A673 (cell line): Measurements from ENCODE around the gene GALNT18. TPM values are rescaled to one million over a fixed set of nuclear protein-coding genes. Genes with fewer than 3 reads are reported as not detected.

Experiments
- BruUV-seq: library from RNA; stranded (reverse); fragments of 400-500 nt; replicated peaks from 2 replicates; lab custom pipeline; 2021; lab: Mats Ljungman, UMichigan
- CTCF ChIA-PET: fragments of 300-600 bp; sonication (Branson Sonifier 250); formaldehyde crosslinking; loops from one replicate; lab custom pipeline; 2022; ENCODE audit warnings: antibody characterized with exemption; lab: Charles Lee
- POLR2A ChIA-PET: fragments of 300-600 bp; sonication (Branson Sonifier 250); formaldehyde crosslinking; loops from one replicate; lab custom pipeline; 2022; ENCODE audit warnings: antibody characterized with exemption; ENCODE audit not compliant: low non-redundant PET; lab: Charles Lee
- DNase-seq: peaks from one replicate; pipeline ENCODE4 v3.0.0-alpha.2; 2015; ENCODE audit warnings: low spot score
- H3K27ac ChIP-seq: fragments of 200-600 bp; sonication (generic); 2 replicates; pipeline ENCODE4 v1.5.1; 2016; ENCODE audit warnings: mixed run types, low read depth, mild to moderate bottlenecking, mixed read lengths, antibody characterized with exemption, low read length; ENCODE audit not compliant: poor library complexity, severe bottlenecking
- H3K27me3 ChIP-seq: fragments of 200-600 bp; sonication (generic); replicated peaks from 2 replicates; pipeline ENCODE4 v1.6.1; 2017; ENCODE audit warnings: mixed run types, low read depth, mild to moderate bottlenecking, mixed read lengths, antibody characterized with exemption, low read length; ENCODE audit not compliant: insufficient read depth, poor library complexity
- H3K36me3 ChIP-seq: fragments of 200-600 bp; sonication (generic); 2 replicates; pipeline ENCODE4 v1.6.1; 2016; ENCODE audit warnings: mixed run types, mild to moderate bottlenecking, mixed read lengths, antibody characterized with exemption, low read length; ENCODE audit not compliant: insufficient read depth, poor library complexity, severe bottlenecking
- H3K4me1 ChIP-seq: fragments of 200-600 bp; sonication (generic); 2 replicates; pipeline ENCODE4 v1.6.1; 2017; ENCODE audit warnings: mixed run types, mild to moderate bottlenecking, mixed read lengths, antibody characterized with exemption, low read length; ENCODE audit not compliant: insufficient read depth, poor library complexity, severe bottlenecking
- H3K4me3 ChIP-seq: fragments of 200-600 bp; sonication (generic); 2 replicates; pipeline ENCODE4 v1.5.1; 2016; ENCODE audit warnings: low read depth, mixed run types, mild to moderate bottlenecking, mixed read lengths, low read length; ENCODE audit not compliant: poor library complexity, severe bottlenecking
- H3K9me3 ChIP-seq: fragments of 200-600 bp; sonication (generic); 2 replicates; pipeline ENCODE4 v1.6.1; 2016; ENCODE audit warnings: mixed run types, low read depth, mild to moderate bottlenecking, mixed read lengths, antibody characterized with exemption, low read length; ENCODE audit not compliant: poor library complexity, severe bottlenecking
- EZH2 ChIP-seq: fragments of 200-600 bp; sonication (generic); IDR thresholded peaks from 2 replicates; pipeline ENCODE4 v1.6.1; 2017; ENCODE audit warnings: borderline replicate concordance, low read depth, mild to moderate bottlenecking, mixed read lengths, antibody characterized with exemption, low read length; ENCODE audit not compliant: poor library complexity, severe bottlenecking
- intact Hi-C: fragments of 100-400 bp; cut with micrococcal nuclease; formaldehyde crosslinking; loops from one replicate; pipeline ENCODE4 v1.10.0; 2022; ENCODE audit not compliant: unreplicated experiment
- total RNA-seq: library from RNA; stranded (reverse); gene quantifications from 2 replicates; pipeline ENCODE4 v1.2.3, GENCODE V29; 2021
- TF ChIP-seq, protein P1 (sequence below): fragments of 300-800, 200-600 bp; sonication (generic); conservative IDR thresholded peaks from 2 replicates; pipeline ENCODE4 v1.5.1; 2017; ENCODE audit warnings: low read depth, mild to moderate bottlenecking, antibody characterized with exemption, low read length, moderate library complexity, mixed read lengths

The GALNT18 gene
- total RNA-seq, 1 experiment from 2014 or later = 0.37 TPM

- Histone ChIP-seq H3K27ac (no peak overlapping the region), H3K27me3 (no peaks in the 10 kb centered on the region), H3K36me3 (no peaks in the 10 kb centered on the region), H3K4me1 (no peaks in the 10 kb centered on the region), H3K4me3 (no peak overlapping the region), H3K9me3 (no peaks in the 10 kb centered on the region)
- no TSS peak for BruUV-seq
- ChIA-PET POLR2A (no interaction called here), CTCF (no interaction called here)
- TF ChIP-seq EZH2 = no peak
- TF ChIP-seq, protein P1, sequence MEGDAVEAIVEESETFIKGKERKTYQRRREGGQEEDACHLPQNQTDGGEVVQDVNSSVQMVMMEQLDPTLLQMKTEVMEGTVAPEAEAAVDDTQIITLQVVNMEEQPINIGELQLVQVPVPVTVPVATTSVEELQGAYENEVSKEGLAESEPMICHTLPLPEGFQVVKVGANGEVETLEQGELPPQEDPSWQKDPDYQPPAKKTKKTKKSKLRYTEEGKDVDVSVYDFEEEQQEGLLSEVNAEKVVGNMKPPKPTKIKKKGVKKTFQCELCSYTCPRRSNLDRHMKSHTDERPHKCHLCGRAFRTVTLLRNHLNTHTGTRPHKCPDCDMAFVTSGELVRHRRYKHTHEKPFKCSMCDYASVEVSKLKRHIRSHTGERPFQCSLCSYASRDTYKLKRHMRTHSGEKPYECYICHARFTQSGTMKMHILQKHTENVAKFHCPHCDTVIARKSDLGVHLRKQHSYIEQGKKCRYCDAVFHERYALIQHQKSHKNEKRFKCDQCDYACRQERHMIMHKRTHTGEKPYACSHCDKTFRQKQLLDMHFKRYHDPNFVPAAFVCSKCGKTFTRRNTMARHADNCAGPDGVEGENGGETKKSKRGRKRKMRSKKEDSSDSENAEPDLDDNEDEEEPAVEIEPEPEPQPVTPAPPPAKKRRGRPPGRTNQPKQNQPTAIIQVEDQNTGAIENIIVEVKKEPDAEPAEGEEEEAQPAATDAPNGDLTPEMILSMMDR = no peak
- DNase-seq = no peak
- intact Hi-C loops = no loop called here
These were observed 185.0 kb downstream of the GALNT18 start for GRCh38 chr11:11436715-11437313.

DNA sequence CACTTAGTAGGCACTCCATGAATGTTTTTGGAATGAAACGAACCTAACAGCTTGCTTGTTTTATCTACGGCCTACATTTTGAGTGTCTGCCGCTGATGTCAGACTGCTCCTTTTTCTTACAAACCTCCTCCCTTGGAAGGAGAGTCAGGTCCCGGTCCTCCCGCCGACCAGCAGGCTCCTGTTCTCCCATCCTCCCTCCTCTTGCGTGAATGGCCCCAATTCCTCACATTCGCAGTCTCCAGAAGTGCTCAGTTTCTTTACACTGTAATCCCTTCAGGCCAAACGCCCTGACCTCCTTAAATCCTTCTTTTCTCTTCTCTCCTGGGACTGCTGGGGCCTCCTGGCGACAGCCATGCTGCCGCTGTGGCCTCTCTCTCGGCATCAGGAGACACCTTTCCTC is 186.2 kb downstream of the GALNT18 start:
- CTCF ChIA-PET = no interaction called here
- Histone ChIP-seq H3K4me3 (no peak overlapping the region), H3K36me3 (no peaks in the 10 kb centered on the region), H3K9me3 (no peaks in the 10 kb centered on the region), H3K4me1 (no peaks in the 10 kb centered on the region), H3K27me3 (no peaks in the 10 kb centered on the region), H3K27ac (no peak overlapping the region)
- TF ChIP-seq, protein P1 = no peak
- no peak for TF ChIP-seq EZH2
- BruUV-seq = no TSS peak
- intact Hi-C loops = no loop called here
- no peak for DNase-seq
- POLR2A ChIA-PET = no interaction called here

GRCh38 chr11:11433960-11434359 is 187.8 kb downstream of the GALNT18 start:
- POLR2A ChIA-PET = no interaction called here

More at GRCh38 chr11:11433960-11434359, 187.8 kb downstream of the GALNT18 start:
- no peaks in the 10 kb centered on the region for H3K27me3 ChIP-seq
- intact Hi-C loops = no loop called here
- DNase-seq = no peak
- H3K4me1 ChIP-seq = no peaks in the 10 kb centered on the region
- H3K36me3 ChIP-seq = no peaks in the 10 kb centered on the region
- H3K27ac ChIP-seq = no peak overlapping the region
- BruUV-seq = no TSS peak
- TF ChIP-seq, protein P1 = no peak
- CTCF ChIA-PET = no interaction called here
- H3K9me3 ChIP-seq = no peaks in the 10 kb centered on the region
- H3K4me3 ChIP-seq = no peak overlapping the region
